GM21723 (cell line): ENCODE measurements around the gene GNL2.

Experiments
- ATAC-seq: cut with Tn5 transposase; IDR thresholded peaks from one replicate; pipeline ENCODE4 v1.9.1; 2021; ENCODE audit warnings: mild to moderate bottlenecking, moderate library complexity; ENCODE audit not compliant: unreplicated experiment

Gene GNL2

DNA sequence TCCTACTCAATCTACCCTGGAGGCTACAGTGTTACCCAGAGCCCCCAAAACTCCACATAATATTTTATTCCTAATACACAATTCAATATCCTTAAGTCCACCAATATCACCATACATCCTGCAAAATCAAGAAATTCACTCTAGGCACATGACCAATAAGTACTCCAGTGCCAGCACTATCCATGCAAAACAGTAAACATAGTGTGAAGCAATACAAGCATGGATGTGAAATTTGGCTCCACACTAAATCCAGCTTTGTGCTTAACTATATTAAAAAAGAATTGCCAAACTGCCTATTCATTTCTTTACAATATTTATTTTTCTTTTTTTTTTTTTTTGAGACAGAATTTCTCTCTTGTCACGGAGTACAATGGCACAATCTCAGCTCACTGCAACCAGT lies 78.2 kb downstream of the GNL2 start:
- ATAC-seq, result no peak
